Endothelial cell of umbilical vein (primary cell): ENCODE measurements around the gene PRG2. TPM values are rescaled to one million over a fixed set of nuclear protein-coding genes. Genes with fewer than 3 reads are reported as not detected.

Source experiments
- BruUV-seq: library from RNA; stranded (reverse); fragments of 400-500 nt; replicated peaks from 2 replicates; lab custom pipeline; 2021; lab: Mats Ljungman, UMichigan
- CTCF ChIA-PET: fragments of 300-600, 350-600 bp; sonication (Branson Sonifier 250); formaldehyde crosslinking; loops from one replicate; lab custom pipeline; 2021; ENCODE audit warnings: antibody characterized with exemption, inconsistent platforms; lab: Charles Lee
- POLR2A ChIA-PET: fragments of 300-600, 350-600 bp; sonication (Branson Sonifier 250); formaldehyde crosslinking; loops from one replicate; lab custom pipeline; 2021; ENCODE audit warnings: antibody characterized with exemption, inconsistent platforms; lab: Charles Lee
- DNase-seq: peaks from one replicate; pipeline ENCODE4 v3.0.0-alpha.2; 2011; ENCODE audit warnings: low read depth, low spot score
- FAIRE-seq: peaks from 2 replicates; lab custom pipeline; 2011; peaks lifted over from hg19 to GRCh38; lab: Jason Lieb, UNC
- H2AFZ ChIP-seq: 2 replicates; pipeline ENCODE4 v1.6.0; 2012; ENCODE audit warnings: low read depth, low read length, control low read depth, inconsistent platforms
- H3K27ac ChIP-seq: 2 replicates; pipeline ENCODE4 v1.5.1; 2011; ENCODE audit warnings: low read depth, mild to moderate bottlenecking, control low read depth, low read length, moderate library complexity; ENCODE audit not compliant: insufficient read depth
- H3K27me3 ChIP-seq, 2 experiments: 2 replicates each; pipeline versions ENCODE4 v1.6.0 to v1.6.1; 2011; ENCODE audit warnings: low read length in 2 of 2, mixed read lengths in 1 of 2; ENCODE audit not compliant: control insufficient read depth in 2 of 2, insufficient read depth in 2 of 2
- H3K36me3 ChIP-seq, 2 experiments: 2 replicates in 1 of 2; 3 replicates in 1 of 2; pipeline ENCODE4 v1.5.1; 2011; ENCODE audit warnings: low read length in 2 of 2, mild to moderate bottlenecking in 1 of 2, moderate library complexity in 1 of 2; ENCODE audit not compliant: control insufficient read depth in 2 of 2, insufficient read depth in 2 of 2; ENCODE audit errors: extremely low read depth in 1 of 2
- H3K4me1 ChIP-seq: 3 replicates; pipeline ENCODE4 v1.5.1; 2011; ENCODE audit warnings: mild to moderate bottlenecking, low read length; ENCODE audit not compliant: control insufficient read depth, insufficient read depth; ENCODE audit errors: extremely low read depth
- H3K4me2 ChIP-seq: 2 replicates; pipeline ENCODE4 v1.6.1; 2011; ENCODE audit warnings: low read length, control low read depth, mixed read lengths; ENCODE audit not compliant: insufficient read depth
- H3K4me3 ChIP-seq, 3 experiments: fragments of 200-600 bp in 1 of 3; sonication (generic), shearing (Covaris generic) in 1 of 3; replicated peaks in 1 of 3; 2 replicates each; pipeline ENCODE4 v1.5.1; 2011 to 2016; ENCODE audit warnings: control low read depth in 3 of 3, low read length in 3 of 3, mild to moderate bottlenecking in 2 of 3, inconsistent platforms in 1 of 3, low read depth in 1 of 3, moderate library complexity in 1 of 3; ENCODE audit not compliant: insufficient read depth in 1 of 3
- H3K79me2 ChIP-seq: 2 replicates; pipeline ENCODE4 v1.6.0; 2012; ENCODE audit warnings: low read length, inconsistent platforms; ENCODE audit not compliant: control insufficient read depth, insufficient read depth
- H3K9ac ChIP-seq: replicated peaks from 2 replicates; pipeline ENCODE3; 2011; ENCODE audit warnings: low read length, control low read depth; ENCODE audit not compliant: insufficient read depth; ENCODE audit errors: extremely low read depth
- H3K9me1 ChIP-seq: replicated peaks from 3 replicates; pipeline ENCODE4 v1.6.0; 2011; ENCODE audit warnings: mild to moderate bottlenecking, low read length; ENCODE audit not compliant: control insufficient read depth, insufficient read depth; ENCODE audit errors: extremely low read depth
- H3K9me3 ChIP-seq: replicated peaks from 2 replicates; pipeline ENCODE4 v1.5.1; 2012; ENCODE audit warnings: low read length, inconsistent platforms; ENCODE audit not compliant: control insufficient read depth, insufficient read depth
- H4K20me1 ChIP-seq: replicated peaks from 2 replicates; pipeline ENCODE3; 2011; ENCODE audit warnings: mild to moderate bottlenecking, low read length; ENCODE audit not compliant: control insufficient read depth, insufficient read depth; ENCODE audit errors: extremely low read depth
- EZH2 ChIP-seq: IDR thresholded peaks from 2 replicates; pipeline ENCODE4 v1.6.1; 2012; ENCODE audit warnings: borderline replicate concordance, low read depth, mild to moderate bottlenecking, moderate library complexity, low read length, inconsistent platforms; ENCODE audit not compliant: severe bottlenecking
- FOS ChIP-seq: IDR thresholded peaks from 2 replicates; pipeline ENCODE4 v1.6.1; 2011; ENCODE audit warnings: mild to moderate bottlenecking, low read length, moderate library complexity, borderline replicate concordance; ENCODE audit not compliant: insufficient read depth
- GATA2 ChIP-seq: IDR thresholded peaks from 2 replicates; pipeline ENCODE4 v1.7.0; 2011; ENCODE audit warnings: low read depth, mild to moderate bottlenecking, moderate library complexity, mixed read lengths, low read length; ENCODE audit not compliant: insufficient read length, insufficient read depth
- JUN ChIP-seq: IDR thresholded peaks from 2 replicates; pipeline ENCODE4 v1.6.1; 2011; ENCODE audit warnings: borderline replicate concordance, low read depth; ENCODE audit not compliant: insufficient read length, insufficient read depth
- MYC ChIP-seq: IDR thresholded peaks from one replicate; pipeline ENCODE4 v1.6.1; 2011; ENCODE audit warnings: mild to moderate bottlenecking, low read depth, low read length
- POLR2A ChIP-seq: IDR thresholded peaks from 2 replicates; pipeline ENCODE4 v1.6.1; 2012; ENCODE audit warnings: low read depth, mild to moderate bottlenecking, control low read depth, low read length
- POLR2AphosphoS5 ChIP-seq: IDR thresholded peaks from 2 replicates; pipeline ENCODE4 v1.6.1; 2012; ENCODE audit warnings: low read depth, mild to moderate bottlenecking, control low read depth, low read length, moderate library complexity; ENCODE audit not compliant: insufficient read depth
- dilution Hi-C: fragments of 300-500 bp; cut with MboI; formaldehyde crosslinking; loops from one replicate; pipeline ENCODE4 v1.15.0; 2019; ENCODE audit warnings: low sequenced_read_pairs; ENCODE audit not compliant: extremely low pct_ligation_motif_present
- intact Hi-C: fragments of 100-400 bp; cut with micrococcal nuclease; formaldehyde crosslinking; loops from one replicate; pipeline ENCODE4 v1.10.0; 2022
- polyA plus RNA-seq, 4 experiments: library from polyadenylated mRNA; depleted of rRNA in 3 of 4; stranded (reverse) in 3 of 4; unstranded in 1 of 4; fragments of >200 nt; gene quantifications; 2 replicates each; pipeline versions ENCODE4 v1.2.1 to v1.2.3, GENCODE V29; 2011 to 2012; ENCODE audit warnings: missing spikeins in 1 of 4
- total RNA-seq: library from RNA; stranded (reverse); gene quantifications from 2 replicates; pipeline ENCODE4 v1.2.3, GENCODE V29; 2021
- TF ChIP-seq, protein P1 (sequence below), 2 donors: IDR thresholded peaks; 1 replicate in 1 of 2; 2 replicates in 1 of 2; pipeline ENCODE4 v1.5.1; 2011; ENCODE audit warnings: low read length in 2 of 2, mild to moderate bottlenecking in 2 of 2, moderate library complexity in 2 of 2, control low read depth in 1 of 2, inconsistent platforms in 1 of 2, low read depth in 1 of 2; ENCODE audit not compliant: insufficient read depth in 1 of 2; ENCODE audit errors: extremely low read depth in 1 of 2
- TF ChIP-seq, protein P2 (sequence below): IDR thresholded peaks from 2 replicates; pipeline ENCODE4 v1.6.1; 2011; ENCODE audit not compliant: insufficient read depth, insufficient read length

The PRG2 gene
- total and polyA plus RNA-seq, 2 donors (not counting 3 experiments of a cell fraction or from before 2014, with no cell fraction given) = 0.08 to 0.55 TPM

- Histone ChIP-seq H3K27ac (no peak overlapping the region), H2AFZ (no peak overlapping the region), H4K20me1 (no peaks in the 10 kb centered on the region), H3K4me1 (no peaks in the 10 kb centered on the region), H3K36me3 (no peaks in the 10 kb centered on the region), H3K9me1 (no peaks in the 10 kb centered on the region), H3K27me3 (peaks cover 0 to 2% of the 10 kb centered on the region in 2 experiments), H3K9me3 (no peaks in the 10 kb centered on the region), H3K9ac (no peak overlapping the region), H3K4me3 (no peak overlapping the region), H3K79me2 (no peaks in the 10 kb centered on the region), H3K4me2 (no peak overlapping the region)
- CTCF ChIA-PET = interaction anchor here (1.9 kb wide), 1 partner anchor 9 kb away, joined by 4 read pairs; no protein-coding TSS in a partner anchor
- BruUV-seq = no TSS peak
- POLR2A ChIA-PET = no interaction called here
- TF ChIP-seq MYC (no peak), POLR2A (no peak), JUN (no peak), FOS (no peak), EZH2 (no peak), GATA2 (no peak), POLR2AphosphoS5 (no peak)
- TF ChIP-seq, protein P1, sequence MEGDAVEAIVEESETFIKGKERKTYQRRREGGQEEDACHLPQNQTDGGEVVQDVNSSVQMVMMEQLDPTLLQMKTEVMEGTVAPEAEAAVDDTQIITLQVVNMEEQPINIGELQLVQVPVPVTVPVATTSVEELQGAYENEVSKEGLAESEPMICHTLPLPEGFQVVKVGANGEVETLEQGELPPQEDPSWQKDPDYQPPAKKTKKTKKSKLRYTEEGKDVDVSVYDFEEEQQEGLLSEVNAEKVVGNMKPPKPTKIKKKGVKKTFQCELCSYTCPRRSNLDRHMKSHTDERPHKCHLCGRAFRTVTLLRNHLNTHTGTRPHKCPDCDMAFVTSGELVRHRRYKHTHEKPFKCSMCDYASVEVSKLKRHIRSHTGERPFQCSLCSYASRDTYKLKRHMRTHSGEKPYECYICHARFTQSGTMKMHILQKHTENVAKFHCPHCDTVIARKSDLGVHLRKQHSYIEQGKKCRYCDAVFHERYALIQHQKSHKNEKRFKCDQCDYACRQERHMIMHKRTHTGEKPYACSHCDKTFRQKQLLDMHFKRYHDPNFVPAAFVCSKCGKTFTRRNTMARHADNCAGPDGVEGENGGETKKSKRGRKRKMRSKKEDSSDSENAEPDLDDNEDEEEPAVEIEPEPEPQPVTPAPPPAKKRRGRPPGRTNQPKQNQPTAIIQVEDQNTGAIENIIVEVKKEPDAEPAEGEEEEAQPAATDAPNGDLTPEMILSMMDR (IDR thresholded peaks at IDR 0.05; ENCODE audit: extremely low read depth in 1 of 2, insufficient read depth in 1 of 2, low read depth in 1 of 2, low read length in 2 of 2) = no peak
- TF ChIP-seq, protein P2, sequence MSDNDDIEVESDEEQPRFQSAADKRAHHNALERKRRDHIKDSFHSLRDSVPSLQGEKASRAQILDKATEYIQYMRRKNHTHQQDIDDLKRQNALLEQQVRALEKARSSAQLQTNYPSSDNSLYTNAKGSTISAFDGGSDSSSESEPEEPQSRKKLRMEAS = no peak
- dilution Hi-C loops (no loop called here), intact Hi-C loops (no loop called here)
- no peak for FAIRE-seq
- DNase-seq = no peak
Observed at GRCh38 chr11:57368845-57369232, 21.6 kb downstream of the PRG2 start.
